ENCODE measurements around the gene PDGFRB.

Gene PDGFRB

GRCh38 chr5:150180241-150181026 is 24.8 kb upstream of the PDGFRB start:
- Histone ChIP-seq H2AFZ (ENCODE audit: low read depth, low read length, severe bottlenecking) (no peak overlapping the region), H3K9me2 (replicated peaks; ENCODE audit: insufficient read depth, low read length) (no peaks in the 10 kb centered on the region), H3K9me3 (ENCODE audit: insufficient read depth, low read length) (no peaks in the 10 kb centered on the region), H4K20me1 (ENCODE audit: low read depth, low read length) (no peaks in the 10 kb centered on the region), H3K4me3 (ENCODE audit: insufficient read depth, low read length, poor library complexity, severe bottlenecking) (no peak overlapping the region), H3K36me3 (ENCODE audit: low read length) (no peaks in the 10 kb centered on the region), H3K27ac (ENCODE audit: low read depth, low read length) (no peak overlapping the region), H3K27me3 (ENCODE audit: low read length) (no peaks in the 10 kb centered on the region), H3F3A (ENCODE audit: insufficient read depth) (no peaks in the 10 kb centered on the region), H3K4me2 (ENCODE audit: low read depth, low read length, poor library complexity, severe bottlenecking) (no peak overlapping the region), H3K79me2 (ENCODE audit: insufficient read depth, low read length) (no peaks in the 10 kb centered on the region), H3K9ac (ENCODE audit: low read length) (no peak overlapping the region)
- no peak for TF ChIP-seq CTCF (IDR thresholded peaks at IDR 0.05; ENCODE audit: insufficient read depth, low read length, poor library complexity, severe bottlenecking)
- TF ChIP-seq EZH2phosphoT487 (conservative IDR thresholded peaks at IDR 0.05; ENCODE audit: low read length): no peak

DNA sequence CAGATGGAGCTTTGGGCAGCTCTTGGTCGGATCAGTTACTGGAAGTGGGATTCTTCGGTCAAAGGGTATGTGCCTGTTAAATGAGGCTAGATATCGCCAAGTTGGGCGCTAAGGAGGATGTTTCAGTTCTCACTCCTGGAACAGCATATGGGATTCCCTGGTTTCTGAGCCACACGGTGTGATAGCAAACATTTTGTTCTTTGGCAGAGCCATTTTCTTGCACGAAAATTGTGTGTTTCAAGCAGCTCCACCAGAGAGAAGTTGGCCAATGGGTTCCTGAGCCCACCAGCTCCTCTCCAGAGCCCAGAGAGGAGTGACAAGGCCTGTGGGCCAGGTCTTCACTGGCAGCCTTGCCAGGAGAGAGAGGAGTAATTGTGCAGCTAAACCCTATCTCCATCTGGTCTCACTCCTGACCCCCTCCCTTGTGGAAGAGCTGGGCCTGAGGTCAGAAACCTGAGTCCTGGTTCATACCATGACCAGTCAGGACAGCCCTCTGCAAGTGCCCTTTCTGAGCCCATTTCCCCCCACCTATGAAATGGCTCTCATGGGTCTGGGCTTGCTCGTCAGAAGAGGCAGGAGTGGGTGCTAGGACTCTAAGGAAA is 23.5 kb upstream of the PDGFRB start:
- Histone ChIP-seq H4K20me1 (ENCODE audit: low read depth, low read length) (no peaks in the 10 kb centered on the region), H3K79me2 (ENCODE audit: insufficient read depth, low read length) (no peaks in the 10 kb centered on the region), H3F3A (ENCODE audit: insufficient read depth) (no peaks in the 10 kb centered on the region), H3K36me3 (ENCODE audit: low read length) (no peaks in the 10 kb centered on the region), H3K9me3 (ENCODE audit: insufficient read depth, low read length) (no peaks in the 10 kb centered on the region), H3K9me2 (replicated peaks; ENCODE audit: insufficient read depth, low read length) (no peaks in the 10 kb centered on the region), H3K9ac (ENCODE audit: low read length) (no peak overlapping the region), H2AFZ (ENCODE audit: low read depth, low read length, severe bottlenecking) (no peak overlapping the region), H3K27ac (ENCODE audit: low read depth, low read length) (no peak overlapping the region), H3K4me2 (ENCODE audit: low read depth, low read length, poor library complexity, severe bottlenecking) (no peak overlapping the region), H3K4me3 (ENCODE audit: insufficient read depth, low read length, poor library complexity, severe bottlenecking) (no peak overlapping the region), H3K27me3 (ENCODE audit: low read length) (no peaks in the 10 kb centered on the region)
- no peak for TF ChIP-seq EZH2phosphoT487 (conservative IDR thresholded peaks at IDR 0.05; ENCODE audit: low read length)

GRCh38 chr5:150178262-150178661 is 22.6 kb upstream of the PDGFRB start:
- H4K20me1 ChIP-seq (ENCODE audit: low read depth, low read length): no peaks in the 10 kb centered on the region
- H3K27me3 ChIP-seq (ENCODE audit: low read length): no peaks in the 10 kb centered on the region
- TF ChIP-seq CTCF (IDR thresholded peaks at IDR 0.05; ENCODE audit: insufficient read depth, low read length, poor library complexity, severe bottlenecking) (no peak), EZH2phosphoT487 (conservative IDR thresholded peaks at IDR 0.05; ENCODE audit: low read length) (no peak)
- no peaks in the 10 kb centered on the region for H3K36me3 ChIP-seq (ENCODE audit: low read length)
- no peaks in the 10 kb centered on the region for H3K79me2 ChIP-seq (ENCODE audit: insufficient read depth, low read length)
- no peak overlapping the region for H3K4me3 ChIP-seq (ENCODE audit: insufficient read depth, low read length, poor library complexity, severe bottlenecking)
- H3K9me2 ChIP-seq (replicated peaks; ENCODE audit: insufficient read depth, low read length): no peaks in the 10 kb centered on the region
- H2AFZ ChIP-seq (ENCODE audit: low read depth, low read length, severe bottlenecking): no peak overlapping the region
- H3F3A ChIP-seq (ENCODE audit: insufficient read depth): no peaks in the 10 kb centered on the region
- H3K27ac ChIP-seq (ENCODE audit: low read depth, low read length): no peak overlapping the region
- H3K9me3 ChIP-seq (ENCODE audit: insufficient read depth, low read length): no peaks in the 10 kb centered on the region
- H3K4me2 ChIP-seq (ENCODE audit: low read depth, low read length, poor library complexity, severe bottlenecking): no peak overlapping the region
- no peak overlapping the region for H3K9ac ChIP-seq (ENCODE audit: low read length)

DNA sequence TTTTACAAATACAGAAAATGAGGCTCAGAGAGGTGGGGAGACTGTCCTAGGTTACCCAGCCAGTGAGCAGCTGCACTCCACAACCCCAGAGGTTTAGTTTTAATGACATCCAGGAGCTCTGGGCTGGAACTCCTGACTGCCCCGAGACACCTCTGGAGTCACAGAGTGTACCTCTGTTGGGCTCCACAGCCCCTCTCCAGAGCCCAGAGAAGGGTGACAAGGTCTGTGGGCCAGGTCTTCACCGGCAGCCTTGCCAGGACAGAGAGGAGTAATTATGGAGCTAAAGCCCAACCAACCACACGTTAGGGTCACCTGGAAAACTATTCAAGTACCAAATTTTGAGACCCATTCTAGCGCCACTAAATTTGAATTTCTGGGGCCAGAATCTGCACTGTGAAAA is 22.1 kb upstream of the PDGFRB start:
- H3K4me3 ChIP-seq (ENCODE audit: insufficient read depth, low read length, poor library complexity, severe bottlenecking): no peak overlapping the region
- H3K27me3 ChIP-seq (ENCODE audit: low read length): no peaks in the 10 kb centered on the region
- no peak overlapping the region for H2AFZ ChIP-seq (ENCODE audit: low read depth, low read length, severe bottlenecking)
- H3F3A ChIP-seq (ENCODE audit: insufficient read depth): no peaks in the 10 kb centered on the region
- H3K79me2 ChIP-seq (ENCODE audit: insufficient read depth, low read length): no peaks in the 10 kb centered on the region
- H4K20me1 ChIP-seq (ENCODE audit: low read depth, low read length): no peaks in the 10 kb centered on the region
- no peaks in the 10 kb centered on the region for H3K9me3 ChIP-seq (ENCODE audit: insufficient read depth, low read length)
- no peak overlapping the region for H3K4me2 ChIP-seq (ENCODE audit: low read depth, low read length, poor library complexity, severe bottlenecking)
- no peak overlapping the region for H3K9ac ChIP-seq (ENCODE audit: low read length)
- TF ChIP-seq CTCF (IDR thresholded peaks at IDR 0.05; ENCODE audit: insufficient read depth, low read length, poor library complexity, severe bottlenecking): no peak
- H3K36me3 ChIP-seq (ENCODE audit: low read length): no peaks in the 10 kb centered on the region
- no peak overlapping the region for H3K27ac ChIP-seq (ENCODE audit: low read depth, low read length)
- no peaks in the 10 kb centered on the region for H3K9me2 ChIP-seq (replicated peaks; ENCODE audit: insufficient read depth, low read length)

All from SU-DHL-6 (cell line).